Activated CD8-positive, alpha-beta memory T cell treated with anti-CD3 and anti-CD28 coated beads for 1 hour (primary cell): ENCODE data around the gene ANTXR1.
"Not testable (repeated sequence)": the region's sequence is repeated elsewhere in the genome, so short reads cannot be mapped to it uniquely, and the experiment has no call there.

Source experiments
- DNase-seq, 2 donors: peaks; one replicate each; pipeline ENCODE4 v3.0.0-alpha.2; 2020; ENCODE audit warnings: low read depth in 1 of 2; ENCODE audit errors: extremely low read depth in 1 of 2

The ANTXR1 gene

DNA sequence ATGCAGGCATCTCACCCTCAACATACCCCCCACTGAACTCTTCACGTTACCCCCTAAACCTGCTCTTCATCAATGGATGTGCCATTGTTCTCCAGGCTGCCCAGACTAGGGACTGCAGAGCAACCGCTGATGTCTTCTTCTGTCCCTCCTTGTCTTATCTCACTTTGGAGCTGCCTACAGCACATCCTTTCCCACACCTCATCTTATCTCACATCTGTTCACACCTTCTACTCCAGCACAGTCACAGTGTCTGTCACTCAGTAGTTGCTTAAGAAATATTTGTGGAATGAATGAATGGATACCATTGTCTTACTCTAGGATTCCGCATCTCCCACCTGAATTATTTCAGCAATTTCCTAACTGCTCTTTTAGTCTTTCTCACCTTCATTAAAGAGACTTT lies 144.5 kb downstream of the ANTXR1 start:
- DNase-seq: no peak

DNA sequence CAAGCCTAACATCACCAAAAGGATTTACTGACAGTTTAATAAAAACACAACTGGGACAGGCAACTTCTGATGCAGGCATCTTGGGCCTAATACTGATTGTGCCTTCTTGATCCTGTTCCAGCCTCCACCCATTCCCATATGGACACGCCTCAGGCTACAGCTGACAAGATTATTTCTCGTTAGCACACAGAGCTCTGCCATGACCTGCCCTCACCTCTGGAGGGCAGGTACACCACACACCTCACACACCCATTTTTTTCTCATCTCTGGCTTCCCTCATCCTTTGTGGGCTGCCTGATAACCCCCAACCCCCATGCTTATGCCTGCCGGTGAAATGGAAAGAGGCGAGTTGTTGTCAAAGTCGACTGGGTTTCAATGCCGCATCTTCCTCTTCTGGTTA lies 147.0 kb downstream of the ANTXR1 start:
- DNase-seq: no peak

DNA sequence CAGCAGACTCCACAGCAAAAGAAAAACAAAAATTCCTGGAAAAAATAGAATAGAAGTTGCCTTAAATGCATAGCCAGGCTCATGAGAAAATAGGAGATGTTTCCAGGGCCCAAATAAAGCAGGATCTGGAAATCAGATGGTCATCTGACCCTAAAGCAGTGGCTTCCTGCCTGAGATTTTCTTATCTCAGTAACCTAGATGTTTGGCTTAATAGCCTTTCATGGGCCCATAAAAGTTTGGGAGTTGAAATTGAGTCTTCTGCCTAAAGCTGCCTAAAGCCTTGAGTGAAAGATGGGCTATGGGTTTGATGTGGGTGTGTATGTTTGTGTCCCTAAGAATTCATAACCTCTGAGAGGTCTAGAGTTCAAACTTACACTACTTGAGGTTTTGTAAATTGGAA lies 149.1 kb downstream of the ANTXR1 start:
- DNase-seq: no peak

DNA sequence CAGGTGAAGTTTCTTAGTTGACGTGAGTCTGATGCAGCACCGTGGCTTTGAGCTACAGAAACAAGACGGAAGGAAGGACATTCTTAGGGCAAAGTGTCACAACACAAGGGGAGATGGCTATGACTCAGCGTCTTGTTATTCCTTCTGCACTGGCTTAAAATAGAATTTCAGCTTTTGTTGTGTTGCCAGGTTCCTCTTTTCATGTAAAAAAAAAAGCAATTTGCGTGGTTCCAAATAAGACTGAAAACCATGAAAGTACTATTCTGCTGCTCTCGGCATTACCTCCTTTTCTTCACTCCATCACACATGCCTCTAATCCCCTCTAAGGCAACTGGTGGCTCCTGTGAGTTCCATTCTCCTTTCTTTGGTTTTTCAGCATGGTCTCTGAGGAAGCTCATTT lies 150.1 kb downstream of the ANTXR1 start:
- DNase-seq: no peak

DNA sequence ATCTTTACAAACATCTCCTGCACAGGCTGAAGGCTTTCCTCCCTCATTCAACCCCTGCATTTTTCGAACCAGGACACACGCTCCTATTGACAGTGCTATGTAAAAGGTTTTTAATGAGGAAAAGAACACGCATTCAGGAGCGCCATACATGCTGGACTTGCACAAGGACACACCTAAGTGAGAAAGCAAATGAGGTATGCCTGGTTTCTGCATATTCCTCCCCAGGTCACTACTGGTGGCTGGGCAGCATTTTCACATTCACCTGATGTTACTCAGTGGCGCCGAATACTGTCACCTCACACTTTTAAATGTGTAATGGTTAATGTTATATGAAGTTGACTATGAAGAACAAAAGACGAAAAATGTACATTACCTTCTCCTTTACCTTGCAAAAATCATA lies 150.6 kb downstream of the ANTXR1 start:
- no peak for DNase-seq

DNA sequence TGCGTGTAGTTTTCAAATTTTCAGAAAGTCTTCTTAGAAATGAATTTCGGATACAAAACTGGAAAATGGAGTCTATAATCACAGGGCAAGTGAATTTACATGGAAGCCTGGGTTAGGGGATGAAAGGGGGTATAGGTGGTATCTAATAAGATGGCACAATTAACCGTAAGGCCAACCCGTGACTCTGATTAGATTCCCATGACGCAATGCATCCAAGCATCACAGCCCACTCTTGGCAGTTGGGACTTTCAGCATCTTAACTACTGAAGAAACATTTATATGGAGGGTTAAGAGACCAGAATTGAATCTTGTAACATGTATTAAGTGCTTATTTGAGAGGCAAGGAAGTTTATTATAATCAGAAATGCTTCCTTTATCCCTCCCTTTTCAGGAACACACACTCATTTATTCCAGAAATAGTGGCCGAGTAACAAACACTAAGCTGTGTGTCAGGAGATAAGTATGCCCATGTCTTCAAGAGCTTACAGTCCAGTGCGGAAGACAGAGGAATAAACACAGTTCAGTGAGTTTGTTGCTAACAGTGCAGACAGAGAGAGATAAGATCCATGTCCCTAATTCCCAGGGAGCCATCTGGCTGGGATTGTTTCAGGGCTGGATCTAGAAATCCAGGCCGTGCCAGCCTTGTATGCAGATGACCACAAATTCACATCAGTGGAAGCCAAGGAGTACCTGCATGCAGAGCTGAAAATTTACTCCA lies 151.2 kb downstream of the ANTXR1 start:
- no peak for DNase-seq

DNA sequence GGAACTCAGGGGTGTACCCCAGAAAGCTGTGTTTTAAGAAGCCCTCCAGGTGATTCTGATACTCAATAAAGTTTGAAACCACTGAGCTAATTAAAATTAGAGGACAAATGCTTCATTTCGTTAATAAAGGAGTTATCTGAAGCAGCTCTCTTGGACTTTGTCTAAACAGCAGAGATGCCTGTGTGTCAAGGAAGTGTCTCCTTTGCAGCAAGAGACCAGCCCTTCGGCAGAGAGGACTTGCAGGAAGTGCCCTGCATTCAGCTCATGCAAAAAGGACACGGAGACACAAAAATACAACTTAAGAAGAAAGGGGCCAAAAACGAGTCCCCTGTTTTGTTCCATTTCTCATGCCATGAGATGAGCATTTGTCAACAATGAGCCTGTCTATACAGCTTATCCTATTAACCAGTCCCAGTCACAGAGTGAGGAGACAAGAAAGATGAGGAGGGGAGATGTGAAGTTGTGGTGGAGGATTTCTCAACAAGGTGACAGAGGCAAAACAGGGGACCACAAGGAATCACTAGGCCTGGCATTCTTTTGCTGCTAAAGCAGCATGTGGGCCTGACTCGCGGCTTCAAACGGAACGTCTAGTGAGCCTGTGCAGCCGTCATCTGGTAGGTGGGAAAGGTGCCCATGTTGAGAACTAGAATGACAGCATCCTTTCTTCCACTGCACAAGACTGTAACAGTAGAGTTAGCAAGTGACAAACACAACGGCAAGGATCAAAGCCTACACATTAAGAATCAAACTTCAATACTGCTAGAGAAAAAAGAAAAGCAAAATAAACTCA lies 152.3 kb downstream of the ANTXR1 start:
- DNase-seq: no peak

DNA sequence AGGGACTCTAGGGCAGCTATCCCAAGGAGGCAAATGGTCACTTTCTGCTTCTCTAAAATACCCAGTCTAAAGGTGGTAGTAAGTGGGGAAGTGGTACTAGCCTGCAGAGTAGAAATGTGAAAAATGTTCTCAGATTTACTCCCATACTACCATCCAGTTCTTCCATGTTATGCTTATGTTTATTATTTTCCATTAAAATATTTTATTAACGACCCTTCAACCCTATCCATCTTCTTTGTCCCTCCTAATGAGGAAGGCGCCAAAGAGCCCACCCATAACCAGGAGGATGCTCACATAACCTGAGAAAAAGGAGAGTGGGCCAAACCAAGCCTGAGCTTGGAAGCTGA lies 153.5 kb downstream of the ANTXR1 start:
- DNase-seq: no peak

DNA sequence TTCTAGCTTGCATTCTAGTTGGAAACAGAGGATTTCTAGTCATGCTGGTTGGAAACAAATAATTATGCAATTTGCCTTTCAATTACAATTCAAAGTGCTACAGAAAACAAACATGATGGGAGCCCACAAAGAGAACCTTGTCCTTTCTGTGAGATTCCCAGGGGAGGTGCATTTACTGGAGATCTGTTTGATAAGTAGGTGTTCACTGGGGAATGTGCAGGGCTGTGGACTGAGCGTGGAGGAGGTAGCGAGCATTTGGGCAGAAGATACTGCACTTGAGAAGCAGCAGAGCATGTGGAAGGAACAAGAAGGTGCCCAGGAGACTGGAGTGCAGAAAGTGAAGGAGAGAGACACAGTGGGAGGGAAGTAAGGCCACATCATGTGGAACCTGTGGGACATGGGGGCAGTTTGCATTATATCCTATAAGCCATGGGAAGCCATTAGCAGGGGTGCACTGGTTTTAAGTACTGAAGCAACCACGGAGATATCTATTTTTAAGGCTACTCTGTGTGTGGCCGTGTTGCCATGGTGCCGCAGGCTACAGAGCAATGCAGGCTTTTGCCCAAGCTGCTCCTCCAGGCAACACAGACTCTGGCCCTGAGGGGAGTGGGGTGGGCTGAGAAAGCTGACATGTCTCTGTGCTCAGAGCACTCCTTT lies 154.0 kb downstream of the ANTXR1 start:
- DNase-seq: no peak

DNA sequence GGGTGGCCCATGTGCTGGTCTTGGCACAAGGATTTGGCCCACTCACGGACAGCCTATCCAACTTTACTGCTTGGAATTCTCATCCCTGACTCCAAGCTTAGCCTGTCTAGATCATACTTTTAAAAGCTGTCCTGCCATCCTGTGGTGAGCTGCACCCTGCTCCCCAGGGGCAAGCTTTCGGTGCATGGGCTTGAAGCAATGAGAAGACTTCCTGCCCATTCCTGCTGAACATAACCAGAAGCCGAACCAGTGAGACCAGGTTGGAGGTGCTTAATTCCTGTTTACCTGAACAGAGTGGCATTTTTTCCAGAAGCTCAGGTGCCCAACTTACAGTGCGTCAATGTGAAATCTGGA lies 154.5 kb downstream of the ANTXR1 start:
- DNase-seq: no peak

DNA sequence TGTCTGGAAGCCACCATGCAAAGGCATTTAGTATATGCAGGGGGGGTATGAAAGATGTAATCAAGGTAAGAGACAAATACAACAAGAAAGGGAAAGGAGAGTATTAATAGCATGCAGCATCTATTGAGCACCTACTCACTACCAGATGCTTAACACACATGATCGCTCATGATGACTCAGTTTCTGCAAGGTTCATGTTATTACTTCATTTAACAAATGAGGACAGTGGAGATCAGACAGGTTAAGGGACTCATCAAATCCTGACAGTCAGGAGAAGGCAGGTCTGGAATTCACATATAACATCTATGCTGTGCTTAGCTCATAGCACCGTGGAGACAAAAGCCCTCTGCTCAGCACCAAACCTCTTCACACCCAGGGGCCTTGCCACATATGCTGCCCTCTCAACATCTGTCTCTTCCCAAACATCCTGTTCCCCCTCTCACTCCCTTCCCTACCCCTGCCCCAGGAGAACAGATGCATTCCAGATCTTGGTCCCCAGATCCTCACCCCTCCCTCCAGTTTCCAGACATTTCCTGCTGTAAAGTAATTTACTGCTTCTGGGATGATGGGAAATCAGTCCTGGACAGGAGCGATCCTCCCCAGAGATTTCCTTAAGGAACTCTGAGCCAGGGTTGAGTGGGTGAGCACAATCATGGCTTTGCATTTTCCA lies 155.3 kb downstream of the ANTXR1 start:
- DNase-seq: no peak

DNA sequence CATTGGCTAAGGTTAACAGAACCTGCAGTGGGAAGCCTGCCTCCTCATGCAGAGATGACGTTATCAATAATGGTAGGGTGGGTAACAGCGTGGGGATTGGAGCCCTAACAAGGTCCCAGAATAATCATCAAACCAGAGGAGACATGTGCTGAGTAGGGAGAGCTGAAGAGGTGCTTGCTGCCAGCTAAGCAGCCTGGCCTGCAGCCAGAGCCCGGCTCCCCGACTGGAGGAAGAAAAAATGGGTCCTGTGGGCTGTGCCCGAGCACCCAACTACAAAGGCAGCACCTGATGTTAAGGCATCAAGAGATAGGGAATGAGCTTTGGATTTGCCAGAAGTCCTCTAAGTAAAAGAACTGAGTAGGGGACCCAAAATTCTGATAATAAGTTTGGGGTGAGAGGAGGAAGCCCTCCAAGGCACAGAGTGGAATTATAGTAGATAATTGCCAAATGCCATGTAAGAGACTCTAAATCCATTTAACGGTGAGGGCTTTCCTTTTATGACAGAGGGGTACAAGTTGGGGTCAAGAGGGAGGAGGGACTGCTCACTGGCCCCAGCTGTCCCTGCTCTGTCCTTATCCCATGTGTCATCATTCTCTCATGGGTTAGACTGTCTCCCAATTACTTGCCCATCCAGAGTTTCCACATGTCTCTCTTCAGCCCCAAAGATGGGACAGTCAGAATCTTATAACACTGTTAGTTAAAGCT lies 156.1 kb downstream of the ANTXR1 start:
- DNase-seq: no peak

DNA sequence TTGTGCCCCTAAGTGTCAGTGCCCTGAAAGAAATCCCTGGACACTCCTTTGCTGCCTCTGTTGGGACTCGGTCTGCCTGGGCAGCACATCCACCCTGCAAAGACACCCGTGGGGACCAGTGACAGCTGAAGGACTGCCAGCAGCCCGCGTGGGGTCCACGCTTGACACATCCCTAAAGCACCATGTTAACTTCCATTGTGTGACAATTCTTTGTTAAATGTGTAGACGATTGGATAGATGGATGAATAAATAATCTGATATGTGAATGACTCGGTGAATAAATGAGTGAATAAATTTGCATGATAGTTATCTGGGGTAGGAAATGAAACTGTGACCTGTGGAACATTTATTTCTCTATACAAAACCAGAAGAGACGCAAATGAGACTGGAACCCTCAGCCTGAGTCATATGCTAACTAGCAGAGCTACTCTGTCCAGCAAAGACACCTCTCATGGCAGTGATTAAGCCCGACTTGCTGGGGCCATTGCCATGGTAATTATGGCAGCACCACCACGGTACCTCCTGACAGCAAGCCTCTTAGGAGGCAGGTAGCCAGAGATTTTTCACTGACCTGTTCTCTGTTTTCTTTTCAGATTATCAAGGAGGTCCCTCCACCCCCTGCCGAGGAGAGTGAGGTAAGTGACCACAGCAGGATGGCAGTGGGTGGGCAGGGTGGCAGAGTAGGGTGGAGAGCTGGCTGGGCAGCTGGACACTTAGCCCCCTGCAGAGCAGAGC lies 156.8 kb downstream of the ANTXR1 start:
- DNase-seq: no peak

DNA sequence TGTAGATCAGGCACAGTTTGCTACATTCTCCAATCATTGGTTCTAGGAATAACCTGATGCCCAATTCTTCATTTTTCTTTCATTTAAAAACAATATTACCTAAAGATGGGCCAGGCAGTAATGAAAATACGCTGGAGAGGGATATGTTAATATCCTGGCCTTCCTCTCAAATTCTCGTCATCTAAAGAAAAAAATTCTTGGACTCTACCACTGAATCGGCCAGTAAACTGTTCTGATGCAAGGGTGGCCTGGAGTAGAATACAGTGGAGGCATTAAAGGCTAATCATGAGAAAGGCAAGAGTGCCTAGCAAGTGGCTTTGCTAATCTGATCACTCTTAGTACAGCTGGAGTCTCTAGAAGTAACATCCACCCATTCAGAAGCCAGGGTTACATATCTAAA lies 157.7 kb downstream of the ANTXR1 start:
- DNase-seq: no peak

DNA sequence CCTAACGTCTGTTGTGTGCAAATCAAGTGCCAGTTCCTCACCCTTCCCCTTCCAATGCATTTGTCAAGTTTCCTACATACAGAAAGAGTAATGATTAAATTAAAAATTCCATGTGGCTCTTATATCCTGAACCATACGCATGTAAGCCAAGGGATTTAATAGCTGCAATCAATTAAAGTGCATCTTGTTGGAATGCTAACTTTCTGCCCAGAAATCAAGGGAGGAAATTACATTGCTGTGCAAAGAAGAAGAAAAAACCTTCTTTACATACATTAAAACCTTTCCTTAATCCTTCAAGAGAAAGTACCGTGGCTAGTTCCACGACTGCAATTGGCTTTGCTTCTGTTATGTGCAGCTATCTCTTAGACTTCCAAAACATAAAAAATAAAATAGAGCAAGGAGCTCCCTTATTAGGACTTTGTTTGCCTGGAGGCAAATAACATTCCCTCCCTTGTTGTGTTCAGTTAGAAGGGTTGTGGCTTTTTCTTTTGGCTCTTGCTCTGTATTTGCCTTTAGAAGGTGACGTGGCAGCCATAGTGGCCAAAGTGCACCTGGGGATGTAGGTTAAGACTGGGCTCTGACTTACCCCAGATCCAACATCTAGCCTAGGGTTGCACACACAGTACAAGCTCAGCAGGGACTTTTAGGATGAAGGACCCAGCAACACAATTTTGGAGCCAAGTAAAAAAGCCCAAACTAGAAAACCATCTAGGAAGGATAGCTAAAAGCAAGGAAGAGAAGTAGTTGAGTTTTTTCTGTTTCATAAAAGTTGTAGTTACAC lies 158.3 kb downstream of the ANTXR1 start:
- DNase-seq: no peak

DNA sequence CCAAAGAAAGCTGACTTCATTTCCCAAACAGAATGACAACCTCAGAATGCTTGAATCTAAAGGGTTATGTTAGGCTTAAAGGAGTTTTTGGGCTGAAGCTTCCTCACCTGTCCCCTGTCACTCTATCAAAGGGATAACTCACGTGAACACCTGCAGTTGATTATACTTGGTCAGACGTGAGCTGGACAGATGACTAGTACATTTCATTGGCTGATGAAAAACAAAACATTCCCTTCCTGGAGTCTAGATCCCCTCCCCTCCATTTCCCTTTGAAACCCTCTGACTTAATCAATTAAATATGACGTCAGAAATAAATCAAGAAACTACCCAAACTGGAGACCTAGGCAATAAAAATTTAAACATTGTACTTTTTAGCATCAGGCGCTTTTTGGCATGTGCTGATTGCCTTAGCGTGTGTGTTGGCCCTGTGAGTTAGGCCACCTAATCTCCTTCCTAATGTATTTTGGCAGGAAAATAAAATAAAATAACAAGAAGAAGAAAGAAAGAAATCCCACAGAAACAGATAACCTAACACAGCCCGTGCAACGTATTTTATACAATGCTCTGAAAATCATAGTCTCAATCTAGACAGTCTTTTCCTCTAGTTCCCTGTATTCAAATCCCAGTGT lies 159.0 kb downstream of the ANTXR1 start:
- DNase-seq: no peak

DNA sequence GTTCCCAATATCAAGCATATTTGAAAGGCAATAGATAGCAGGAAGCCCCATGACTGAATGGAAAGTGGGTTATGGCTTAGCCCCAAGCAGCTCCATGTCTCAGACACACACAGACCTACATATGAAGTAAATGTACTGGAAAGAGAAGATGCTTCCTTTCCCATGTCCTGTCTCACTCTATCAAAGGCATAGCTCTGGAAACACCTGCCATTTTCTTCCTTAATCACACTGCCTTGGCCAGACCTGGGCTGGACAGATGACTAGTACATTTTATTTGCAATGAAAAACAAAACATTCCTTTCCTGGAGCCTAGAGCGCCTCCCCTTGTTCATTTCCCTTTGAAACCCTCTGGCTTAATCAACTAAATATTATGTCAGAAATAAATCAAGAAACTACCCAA lies 160.7 kb downstream of the ANTXR1 start:
- DNase-seq: no peak

DNA sequence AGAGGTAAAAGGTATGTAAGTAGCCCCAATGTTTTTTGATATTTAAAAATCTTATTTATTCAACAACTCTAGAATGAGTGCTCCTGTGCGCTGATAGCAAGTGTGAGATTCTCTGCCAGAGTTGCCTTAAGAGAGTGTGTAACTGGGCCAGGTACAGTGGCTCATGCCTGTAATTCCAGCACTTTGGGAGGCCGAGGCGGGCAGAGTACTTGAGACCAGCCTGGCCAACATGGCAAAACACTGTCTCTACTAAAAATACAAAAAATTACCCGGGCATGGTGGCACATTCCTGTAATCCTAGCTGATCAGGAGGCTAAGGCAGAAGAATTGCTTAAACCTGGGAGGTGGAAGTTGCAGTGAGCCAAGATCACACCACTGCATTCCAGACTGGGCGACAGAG lies 161.2 kb downstream of the ANTXR1 start:
- not testable (repeated sequence) for DNase-seq
